ENCODE results near the gene SP5. TPM values are rescaled to one million over a fixed set of nuclear protein-coding genes. Genes with fewer than 3 reads are reported as not detected.
A peak's percentile ranks its signal among the peaks of the same experiment; 100 is the strongest.

Gene SP5
- total RNA-seq, 2 experiments from 2014 or later, result not detected

GRCh38 chr2:170717991-170718589 lies 3.0 kb downstream of the SP5 start:
- Histone ChIP-seq H3K9me3 (ENCODE audit: control insufficient read depth in 1 of 2, insufficient read depth in 1 of 2, low read length in 2 of 2) (peaks cover 0 to 28% of the 10 kb centered on the region in 2 experiments), H3K27ac (ENCODE audit: low read depth in 1 of 2, low read length in 2 of 2) (no peak overlapping the region), H3K4me1 (ENCODE audit: insufficient read depth, low read length) (peaks cover 47% of the 10 kb centered on the region), H3K36me3 (ENCODE audit: insufficient read depth, low read length) (no peaks in the 10 kb centered on the region), H3K4me3 (ENCODE audit: low read length) (no peak overlapping the region), H3K27me3 (ENCODE audit: control insufficient read depth in 1 of 2, insufficient read depth in 2 of 2, low read length in 2 of 2) (peaks cover 49 to 81% of the 10 kb centered on the region in 2 experiments)
- intact Hi-C loops (cut with DNase I, micrococcal nuclease), result loop anchor here (2.0 to 5.0 kb wide), 2 partner anchors 95 to 211 kb away; no protein-coding TSS in a partner anchor
- ChIA-PET POLR2A (no interaction called here), CTCF (no interaction called here)
- peaks cover 31% of the 10 kb centered on the region for H3K4me1 Mint-ChIP-seq (ENCODE audit: low read depth)
- no peaks in the 10 kb centered on the region for H3K9me3 Mint-ChIP-seq
- H3K36me3 Mint-ChIP-seq (ENCODE audit: low read depth), result no peaks in the 10 kb centered on the region
- H3K27me3 Mint-ChIP-seq, result peaks cover 70% of the 10 kb centered on the region
- no peak overlapping the region for H3K27ac Mint-ChIP-seq
- H3K4me3 Mint-ChIP-seq, result peak overlapping the region; percentile 16
- ATAC-seq (ENCODE audit: poor library complexity), result no peak
- no peak for TF ChIP-seq CTCF (IDR thresholded peaks at IDR 0.05)
- no peak for DNase-seq

GRCh38 chr2:170719810-170720209 lies 4.7 kb downstream of the SP5 start:
- Histone ChIP-seq H3K4me3 (ENCODE audit: low read length) (no peak overlapping the region), H3K9me3 (ENCODE audit: control insufficient read depth in 1 of 2, insufficient read depth in 1 of 2, low read length in 2 of 2) (peaks cover 0 to 16% of the 10 kb centered on the region in 2 experiments), H3K27ac (ENCODE audit: low read depth in 1 of 2, low read length in 2 of 2) (no peak overlapping the region), H3K4me1 (ENCODE audit: insufficient read depth, low read length) (peaks cover 31% of the 10 kb centered on the region), H3K27me3 (ENCODE audit: control insufficient read depth in 1 of 2, insufficient read depth in 2 of 2, low read length in 2 of 2) (peaks cover 39 to 83% of the 10 kb centered on the region in 2 experiments), H3K36me3 (ENCODE audit: insufficient read depth, low read length) (no peaks in the 10 kb centered on the region)
- ATAC-seq (ENCODE audit: poor library complexity) (no peak), DNase-seq (no peak)
- H3K4me3 Mint-ChIP-seq, result no peak overlapping the region
- peaks cover 76% of the 10 kb centered on the region for H3K27me3 Mint-ChIP-seq
- H3K27ac Mint-ChIP-seq, result no peak overlapping the region
- intact Hi-C loops (cut with DNase I, micrococcal nuclease), result loop anchor here (2.0 to 5.0 kb wide), 2 partner anchors 93 to 213 kb away; no protein-coding TSS in a partner anchor
- TF ChIP-seq CTCF (IDR thresholded peaks at IDR 0.05), result no peak
- no peaks in the 10 kb centered on the region for H3K36me3 Mint-ChIP-seq (ENCODE audit: low read depth)
- ChIA-PET CTCF (no interaction called here), POLR2A (no interaction called here)
- H3K4me1 Mint-ChIP-seq (ENCODE audit: low read depth), result peaks cover 28% of the 10 kb centered on the region
- no peaks in the 10 kb centered on the region for H3K9me3 Mint-ChIP-seq

GRCh38 chr2:170721678-170722077 lies 6.5 kb downstream of the SP5 start:
- TF ChIP-seq CTCF (IDR thresholded peaks at IDR 0.05), result no peak
- Mint-ChIP-seq H3K4me3 (no peak overlapping the region), H3K36me3 (ENCODE audit: low read depth) (no peaks in the 10 kb centered on the region), H3K27ac (no peak overlapping the region), H3K4me1 (ENCODE audit: low read depth) (peaks cover 17% of the 10 kb centered on the region), H3K9me3 (no peaks in the 10 kb centered on the region), H3K27me3 (peaks cover 80% of the 10 kb centered on the region)
- Histone ChIP-seq H3K27ac (ENCODE audit: low read depth in 1 of 2, low read length in 2 of 2) (no peak overlapping the region), H3K4me1 (ENCODE audit: insufficient read depth, low read length) (peaks cover 13% of the 10 kb centered on the region), H3K4me3 (ENCODE audit: low read length) (no peak overlapping the region), H3K9me3 (ENCODE audit: control insufficient read depth in 1 of 2, insufficient read depth in 1 of 2, low read length in 2 of 2) (peaks cover 0 to 6% of the 10 kb centered on the region in 2 experiments), H3K36me3 (ENCODE audit: insufficient read depth, low read length) (no peaks in the 10 kb centered on the region), H3K27me3 (ENCODE audit: control insufficient read depth in 1 of 2, insufficient read depth in 2 of 2, low read length in 2 of 2) (peaks cover 36 to 70% of the 10 kb centered on the region in 2 experiments)
- CTCF ChIA-PET, result no interaction called here
- POLR2A ChIA-PET, result no interaction called here
- intact Hi-C loops (cut with DNase I, micrococcal nuclease), result no loop called here
- DNase-seq (no peak), ATAC-seq (ENCODE audit: poor library complexity) (no peak)
